H1 (cell line): ENCODE measurements around the gene F13B.

Experiments used
- CBX5 ChIP-seq: fragments of 300-800, 300-1000 bp; sonication (generic); IDR thresholded peaks from 2 replicates; pipeline ENCODE4 v1.7.1; 2016; ENCODE audit warnings: antibody characterized with exemption, low read length, low read depth
- EZH2 ChIP-seq: fragments of 200-600 bp; sonication (generic); IDR thresholded peaks from 2 replicates; pipeline ENCODE4 v1.7.1; 2012; ENCODE audit warnings: low read depth, mild to moderate bottlenecking, moderate library complexity, low read length, inconsistent platforms; ENCODE audit not compliant: severe bottlenecking
- KDM1A ChIP-seq: fragments of 200-600, 300-600 bp; sonication (generic); IDR thresholded peaks from 2 replicates; pipeline ENCODE4 v1.7.1; 2016; ENCODE audit warnings: mild to moderate bottlenecking, low read length, borderline replicate concordance
- MAFK ChIP-seq: IDR thresholded peaks from 2 replicates; pipeline ENCODE4 v1.6.1; 2012; ENCODE audit warnings: low read depth, mild to moderate bottlenecking, improper control_type of control experiment, low read length
- POLR2AphosphoS5 ChIP-seq: IDR thresholded peaks from 2 replicates; pipeline ENCODE4 v1.6.1; 2011; ENCODE audit warnings: low read depth, low read length
- RAD21 ChIP-seq, 2 experiments: IDR thresholded peaks in 1 of 2; conservative IDR thresholded peaks in 1 of 2; 2 replicates each; pipeline ENCODE4 v1.6.1; 2011; ENCODE audit warnings: low read depth in 2 of 2, low read length in 2 of 2, improper control_type of control experiment in 1 of 2, inconsistent platforms in 1 of 2, mild to moderate bottlenecking in 1 of 2, moderate library complexity in 1 of 2
- RXRA ChIP-seq: IDR thresholded peaks from 2 replicates; pipeline ENCODE4 v1.6.1; 2011; ENCODE audit warnings: low read depth, mild to moderate bottlenecking, low read length, moderate library complexity; ENCODE audit not compliant: insufficient read depth
- SIN3A ChIP-seq, 2 experiments: IDR thresholded peaks in 1 of 2; conservative IDR thresholded peaks in 1 of 2; 2 replicates each; pipeline ENCODE4 v1.6.1; 2011 to 2012; ENCODE audit warnings: low read length in 2 of 2, improper control_type of control experiment in 1 of 2, low read depth in 1 of 2, mild to moderate bottlenecking in 1 of 2
- TAF1 ChIP-seq: IDR thresholded peaks from 2 replicates; pipeline ENCODE4 v1.6.1; 2011; ENCODE audit warnings: mild to moderate bottlenecking, low read depth, low read length
- YY1 ChIP-seq: IDR thresholded peaks from 2 replicates; pipeline ENCODE4 v1.6.1; 2011; ENCODE audit warnings: low read depth, mild to moderate bottlenecking, low read length
- ZNF274 ChIP-seq: IDR thresholded peaks from 2 replicates; pipeline ENCODE4 v1.7.0; 2012; ENCODE audit warnings: low read length, borderline replicate concordance; ENCODE audit errors: extremely low read depth
- TF ChIP-seq, protein P1 (sequence below), 3 experiments: IDR thresholded peaks; 1 replicate in 2 of 3; 2 replicates in 1 of 3; pipeline versions ENCODE4 v1.5.1 to v1.6.1; 2011; ENCODE audit warnings: low read length in 3 of 3, mild to moderate bottlenecking in 3 of 3, inconsistent platforms in 2 of 3, low read depth in 1 of 3, moderate library complexity in 1 of 3; ENCODE audit not compliant: insufficient read depth in 1 of 3; ENCODE audit errors: control extremely low read depth in 1 of 3
- TF ChIP-seq, protein P2 (sequence below): IDR thresholded peaks from 2 replicates; pipeline ENCODE4 v1.6.1; 2012; ENCODE audit warnings: inconsistent platforms
- TF ChIP-seq, protein P3 (sequence below): IDR thresholded peaks from 2 replicates; pipeline ENCODE4 v1.6.1; 2012; ENCODE audit warnings: low read length, inconsistent platforms

DNA sequence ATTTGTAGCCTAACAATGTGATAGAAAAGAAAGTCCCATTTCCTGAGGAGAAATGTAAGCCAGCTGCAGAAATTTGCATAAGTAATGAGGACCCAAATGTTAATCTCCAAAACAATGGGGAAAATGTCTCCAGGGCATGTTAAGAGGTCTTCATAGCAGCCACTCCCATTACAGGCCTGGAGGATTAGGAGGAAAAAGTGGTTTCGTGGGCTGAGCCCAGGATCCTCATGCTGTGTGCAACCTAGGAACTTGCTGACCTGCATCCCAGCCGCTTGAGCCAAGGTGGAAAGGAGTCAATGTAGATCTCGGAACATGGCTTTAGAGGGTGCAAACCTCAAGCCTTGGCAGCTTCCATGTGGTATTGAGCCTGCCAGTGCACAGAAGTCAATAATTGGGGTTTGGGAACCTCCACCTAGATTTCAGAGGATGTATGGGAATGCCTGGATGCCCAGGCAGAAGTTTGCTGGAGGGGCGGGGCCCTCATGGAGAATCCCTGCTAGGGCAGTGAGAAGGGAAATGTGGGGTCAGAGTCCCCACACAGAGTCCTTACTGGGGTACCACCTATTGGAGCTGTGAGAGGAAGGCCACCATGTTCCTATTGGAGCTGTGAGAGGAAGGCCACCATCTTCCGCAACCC, 14.2 kb upstream of the F13B start:
- no peak for TF ChIP-seq YY1
- TF ChIP-seq, protein P1, sequence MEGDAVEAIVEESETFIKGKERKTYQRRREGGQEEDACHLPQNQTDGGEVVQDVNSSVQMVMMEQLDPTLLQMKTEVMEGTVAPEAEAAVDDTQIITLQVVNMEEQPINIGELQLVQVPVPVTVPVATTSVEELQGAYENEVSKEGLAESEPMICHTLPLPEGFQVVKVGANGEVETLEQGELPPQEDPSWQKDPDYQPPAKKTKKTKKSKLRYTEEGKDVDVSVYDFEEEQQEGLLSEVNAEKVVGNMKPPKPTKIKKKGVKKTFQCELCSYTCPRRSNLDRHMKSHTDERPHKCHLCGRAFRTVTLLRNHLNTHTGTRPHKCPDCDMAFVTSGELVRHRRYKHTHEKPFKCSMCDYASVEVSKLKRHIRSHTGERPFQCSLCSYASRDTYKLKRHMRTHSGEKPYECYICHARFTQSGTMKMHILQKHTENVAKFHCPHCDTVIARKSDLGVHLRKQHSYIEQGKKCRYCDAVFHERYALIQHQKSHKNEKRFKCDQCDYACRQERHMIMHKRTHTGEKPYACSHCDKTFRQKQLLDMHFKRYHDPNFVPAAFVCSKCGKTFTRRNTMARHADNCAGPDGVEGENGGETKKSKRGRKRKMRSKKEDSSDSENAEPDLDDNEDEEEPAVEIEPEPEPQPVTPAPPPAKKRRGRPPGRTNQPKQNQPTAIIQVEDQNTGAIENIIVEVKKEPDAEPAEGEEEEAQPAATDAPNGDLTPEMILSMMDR (IDR thresholded peaks at IDR 0.05; ENCODE audit: control extremely low read depth in 1 of 3, insufficient read depth in 1 of 3, low read depth in 1 of 3, low read length in 3 of 3) = no peak
- no peak for TF ChIP-seq POLR2AphosphoS5
- TF ChIP-seq, protein P2, sequence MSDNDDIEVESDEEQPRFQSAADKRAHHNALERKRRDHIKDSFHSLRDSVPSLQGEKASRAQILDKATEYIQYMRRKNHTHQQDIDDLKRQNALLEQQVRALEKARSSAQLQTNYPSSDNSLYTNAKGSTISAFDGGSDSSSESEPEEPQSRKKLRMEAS = no peak
- no peak for TF ChIP-seq RXRA
- TF ChIP-seq MAFK = no peak
- no peak for TF ChIP-seq EZH2
- TF ChIP-seq KDM1A = no peak
- no peak for TF ChIP-seq CBX5
- TF ChIP-seq TAF1 = no peak
- TF ChIP-seq, protein P3, sequence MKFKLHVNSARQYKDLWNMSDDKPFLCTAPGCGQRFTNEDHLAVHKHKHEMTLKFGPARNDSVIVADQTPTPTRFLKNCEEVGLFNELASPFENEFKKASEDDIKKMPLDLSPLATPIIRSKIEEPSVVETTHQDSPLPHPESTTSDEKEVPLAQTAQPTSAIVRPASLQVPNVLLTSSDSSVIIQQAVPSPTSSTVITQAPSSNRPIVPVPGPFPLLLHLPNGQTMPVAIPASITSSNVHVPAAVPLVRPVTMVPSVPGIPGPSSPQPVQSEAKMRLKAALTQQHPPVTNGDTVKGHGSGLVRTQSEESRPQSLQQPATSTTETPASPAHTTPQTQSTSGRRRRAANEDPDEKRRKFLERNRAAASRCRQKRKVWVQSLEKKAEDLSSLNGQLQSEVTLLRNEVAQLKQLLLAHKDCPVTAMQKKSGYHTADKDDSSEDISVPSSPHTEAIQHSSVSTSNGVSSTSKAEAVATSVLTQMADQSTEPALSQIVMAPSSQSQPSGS = no peak
- no peak for TF ChIP-seq ZNF274
- no peak for TF ChIP-seq RAD21 (IDR thresholded peaks at IDR 0.05 in 1 of 2, conservative IDR thresholded peaks at IDR 0.05 in 1 of 2; ENCODE audit: low read depth in 2 of 2, low read length in 2 of 2)
- no peak for TF ChIP-seq SIN3A (conservative IDR thresholded peaks at IDR 0.05 in 1 of 2, IDR thresholded peaks at IDR 0.05 in 1 of 2; ENCODE audit: low read depth in 1 of 2, low read length in 2 of 2)
